Panc1 (cell line): ENCODE results near the gene GLB1L. TPM values are rescaled to one million over a fixed set of nuclear protein-coding genes. Genes with fewer than 3 reads are reported as not detected.

Experiments used
- ATAC-seq: fragments of 200-7000 bp; cut with Tn5 transposase; 2 replicates; pipeline ENCODE4 v1.9.1; 2020; ENCODE audit warnings: mild to moderate bottlenecking, moderate library complexity
- BruUV-seq: library from RNA; stranded (reverse); fragments of 400-500 nt; replicated peaks from 2 replicates; lab custom pipeline; 2021; lab: Mats Ljungman, UMichigan
- CTCF ChIA-PET: fragments of 300-600 bp; sonication (Branson Sonifier 250); formaldehyde crosslinking; loops from one replicate; lab custom pipeline; 2022; ENCODE audit warnings: antibody characterized with exemption; lab: Charles Lee
- POLR2A ChIA-PET: fragments of 300-600 bp; sonication (Branson Sonifier 250); formaldehyde crosslinking; loops from one replicate; lab custom pipeline; 2022; ENCODE audit warnings: antibody characterized with exemption; lab: Charles Lee
- DNase-seq: peaks from one replicate; pipeline ENCODE4 v3.0.0-alpha.2; 2010; ENCODE audit warnings: low read depth, low spot score
- H3K27ac ChIP-seq: 2 replicates; pipeline ENCODE4 v1.5.1; 2011; ENCODE audit warnings: mild to moderate bottlenecking, low read length, inconsistent platforms
- H3K27me3 ChIP-seq: fragments of 200-500 bp; sonication (Bioruptor generic); 2 replicates; pipeline ENCODE4 v1.6.0; 2014; ENCODE audit warnings: low read length, inconsistent platforms; ENCODE audit not compliant: control insufficient read depth, insufficient read depth
- H3K36me3 ChIP-seq: fragments of 200-500 bp; sonication (Bioruptor generic); 2 replicates; pipeline ENCODE4 v1.5.1; 2014; ENCODE audit warnings: inconsistent platforms, mild to moderate bottlenecking, low read length, moderate library complexity; ENCODE audit not compliant: control insufficient read depth, insufficient read depth
- H3K4me1 ChIP-seq: 2 replicates; pipeline ENCODE4 v1.5.1; 2011; ENCODE audit warnings: inconsistent platforms, mild to moderate bottlenecking, low read length, moderate library complexity; ENCODE audit not compliant: control insufficient read depth, insufficient read depth
- H3K4me3 ChIP-seq, 2 experiments: 2 replicates each; pipeline ENCODE4 v1.5.1; 2011 to 2012; ENCODE audit warnings: low read depth in 2 of 2, low read length in 2 of 2, mild to moderate bottlenecking in 2 of 2, inconsistent platforms in 1 of 2, moderate library complexity in 1 of 2
- H3K9me3 ChIP-seq: fragments of 200-500 bp; sonication (Bioruptor generic); 2 replicates; pipeline ENCODE4 v1.5.1; 2014; ENCODE audit warnings: low read depth, mild to moderate bottlenecking, inconsistent platforms, low read length, moderate library complexity; ENCODE audit not compliant: control insufficient read depth, insufficient read depth
- POLR2AphosphoS5 ChIP-seq: IDR thresholded peaks from 2 replicates; pipeline ENCODE4 v1.6.1; 2012; ENCODE audit warnings: mild to moderate bottlenecking, low read depth, low read length, moderate library complexity
- SIN3A ChIP-seq: IDR thresholded peaks from 2 replicates; pipeline ENCODE4 v1.6.1; 2012; ENCODE audit warnings: low read depth, mild to moderate bottlenecking, low read length, moderate library complexity, borderline replicate concordance; ENCODE audit not compliant: insufficient read depth
- TCF7L2 ChIP-seq: IDR thresholded peaks from 2 replicates; pipeline ENCODE4 v1.6.1; 2011; ENCODE audit warnings: mild to moderate bottlenecking, low read depth, low read length, inconsistent platforms
- in situ Hi-C: cut with HindIII; loops from 2 replicates; pipeline ENCODE4 v1.10.0; 2016; ENCODE audit warnings: low sequenced_read_pairs, low pct_unique_long_range_greater_than_20kb
- intact Hi-C: fragments of 100-400 bp; cut with micrococcal nuclease; formaldehyde crosslinking; loops from one replicate; pipeline ENCODE4 v1.10.0; 2022; ENCODE audit not compliant: unreplicated experiment
- total RNA-seq: library from RNA; stranded (reverse); gene quantifications from one replicate; pipeline ENCODE4 v1.2.1, GENCODE V29; 2021; ENCODE audit not compliant: unreplicated experiment
- TF ChIP-seq, protein P1 (sequence below): fragments of 450-650 bp; IDR thresholded peaks from 2 replicates; pipeline ENCODE4 v1.5.1; 2017; ENCODE audit warnings: mild to moderate bottlenecking
- TF ChIP-seq, protein P2 (sequence below), 2 experiments: IDR thresholded peaks; 2 replicates each; pipeline ENCODE4 v1.6.1; 2011 to 2012; ENCODE audit warnings: low read depth in 2 of 2, control low read depth in 1 of 2, low read length in 1 of 2, mild to moderate bottlenecking in 1 of 2, moderate library complexity in 1 of 2; ENCODE audit not compliant: insufficient read depth in 1 of 2

The GLB1L gene
- total RNA-seq, 1 experiment from 2014 or later, result 8.1 TPM

DNA sequence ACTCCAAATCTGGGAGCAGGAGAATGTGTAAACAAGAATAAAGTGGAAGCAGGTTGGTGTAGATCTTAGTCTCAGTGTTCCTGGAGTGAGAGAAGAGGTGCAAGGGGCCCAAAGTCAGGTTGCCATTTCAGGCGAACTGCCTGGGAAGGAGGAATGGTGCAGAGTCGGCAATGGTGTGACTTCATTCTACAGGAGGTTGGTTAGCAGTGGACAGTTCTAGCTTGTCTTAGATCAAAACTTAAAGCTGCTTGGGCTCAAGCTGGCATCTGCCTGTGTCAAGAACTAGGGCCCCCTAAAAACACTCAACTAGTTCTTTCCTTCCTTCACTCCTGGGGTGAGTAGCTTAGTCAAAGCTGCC is 3.6 kb upstream of the GLB1L start:
- in situ Hi-C loops (no loop called here), intact Hi-C loops (no loop called here)
- H3K36me3 ChIP-seq, result no peaks in the 10 kb centered on the region; the same call in 1 of the 2 replicates
- no peaks in the 10 kb centered on the region for H3K27me3 ChIP-seq
- BruUV-seq, result no TSS peak
- ATAC-seq (no peak), DNase-seq (no peak)
- no peak overlapping the region for H3K4me3 ChIP-seq
- ChIA-PET CTCF (interaction anchor here (0.8 to 1.1 kb wide), 2 partner anchors 31 to 46 kb away, joined by 3 to 6 read pairs; no protein-coding TSS in a partner anchor), POLR2A (interaction anchor here (0.7 kb wide), 1 partner anchor 30 kb away, joined by 3 read pairs; no protein-coding TSS in a partner anchor)
- TF ChIP-seq, protein P1, sequence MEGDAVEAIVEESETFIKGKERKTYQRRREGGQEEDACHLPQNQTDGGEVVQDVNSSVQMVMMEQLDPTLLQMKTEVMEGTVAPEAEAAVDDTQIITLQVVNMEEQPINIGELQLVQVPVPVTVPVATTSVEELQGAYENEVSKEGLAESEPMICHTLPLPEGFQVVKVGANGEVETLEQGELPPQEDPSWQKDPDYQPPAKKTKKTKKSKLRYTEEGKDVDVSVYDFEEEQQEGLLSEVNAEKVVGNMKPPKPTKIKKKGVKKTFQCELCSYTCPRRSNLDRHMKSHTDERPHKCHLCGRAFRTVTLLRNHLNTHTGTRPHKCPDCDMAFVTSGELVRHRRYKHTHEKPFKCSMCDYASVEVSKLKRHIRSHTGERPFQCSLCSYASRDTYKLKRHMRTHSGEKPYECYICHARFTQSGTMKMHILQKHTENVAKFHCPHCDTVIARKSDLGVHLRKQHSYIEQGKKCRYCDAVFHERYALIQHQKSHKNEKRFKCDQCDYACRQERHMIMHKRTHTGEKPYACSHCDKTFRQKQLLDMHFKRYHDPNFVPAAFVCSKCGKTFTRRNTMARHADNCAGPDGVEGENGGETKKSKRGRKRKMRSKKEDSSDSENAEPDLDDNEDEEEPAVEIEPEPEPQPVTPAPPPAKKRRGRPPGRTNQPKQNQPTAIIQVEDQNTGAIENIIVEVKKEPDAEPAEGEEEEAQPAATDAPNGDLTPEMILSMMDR, result no peak
- no peak for TF ChIP-seq SIN3A
- no peak for TF ChIP-seq TCF7L2
- TF ChIP-seq POLR2AphosphoS5, result no peak
- TF ChIP-seq, protein P2, sequence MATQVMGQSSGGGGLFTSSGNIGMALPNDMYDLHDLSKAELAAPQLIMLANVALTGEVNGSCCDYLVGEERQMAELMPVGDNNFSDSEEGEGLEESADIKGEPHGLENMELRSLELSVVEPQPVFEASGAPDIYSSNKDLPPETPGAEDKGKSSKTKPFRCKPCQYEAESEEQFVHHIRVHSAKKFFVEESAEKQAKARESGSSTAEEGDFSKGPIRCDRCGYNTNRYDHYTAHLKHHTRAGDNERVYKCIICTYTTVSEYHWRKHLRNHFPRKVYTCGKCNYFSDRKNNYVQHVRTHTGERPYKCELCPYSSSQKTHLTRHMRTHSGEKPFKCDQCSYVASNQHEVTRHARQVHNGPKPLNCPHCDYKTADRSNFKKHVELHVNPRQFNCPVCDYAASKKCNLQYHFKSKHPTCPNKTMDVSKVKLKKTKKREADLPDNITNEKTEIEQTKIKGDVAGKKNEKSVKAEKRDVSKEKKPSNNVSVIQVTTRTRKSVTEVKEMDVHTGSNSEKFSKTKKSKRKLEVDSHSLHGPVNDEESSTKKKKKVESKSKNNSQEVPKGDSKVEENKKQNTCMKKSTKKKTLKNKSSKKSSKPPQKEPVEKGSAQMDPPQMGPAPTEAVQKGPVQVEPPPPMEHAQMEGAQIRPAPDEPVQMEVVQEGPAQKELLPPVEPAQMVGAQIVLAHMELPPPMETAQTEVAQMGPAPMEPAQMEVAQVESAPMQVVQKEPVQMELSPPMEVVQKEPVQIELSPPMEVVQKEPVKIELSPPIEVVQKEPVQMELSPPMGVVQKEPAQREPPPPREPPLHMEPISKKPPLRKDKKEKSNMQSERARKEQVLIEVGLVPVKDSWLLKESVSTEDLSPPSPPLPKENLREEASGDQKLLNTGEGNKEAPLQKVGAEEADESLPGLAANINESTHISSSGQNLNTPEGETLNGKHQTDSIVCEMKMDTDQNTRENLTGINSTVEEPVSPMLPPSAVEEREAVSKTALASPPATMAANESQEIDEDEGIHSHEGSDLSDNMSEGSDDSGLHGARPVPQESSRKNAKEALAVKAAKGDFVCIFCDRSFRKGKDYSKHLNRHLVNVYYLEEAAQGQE (IDR thresholded peaks at IDR 0.05; ENCODE audit: insufficient read depth in 1 of 2, low read depth in 2 of 2, low read length in 1 of 2), result no peak
- H3K27ac ChIP-seq, result peak overlapping the region; percentile 65
- H3K4me1 ChIP-seq, result peaks cover 51% of the 10 kb centered on the region
- no peaks in the 10 kb centered on the region for H3K9me3 ChIP-seq

DNA sequence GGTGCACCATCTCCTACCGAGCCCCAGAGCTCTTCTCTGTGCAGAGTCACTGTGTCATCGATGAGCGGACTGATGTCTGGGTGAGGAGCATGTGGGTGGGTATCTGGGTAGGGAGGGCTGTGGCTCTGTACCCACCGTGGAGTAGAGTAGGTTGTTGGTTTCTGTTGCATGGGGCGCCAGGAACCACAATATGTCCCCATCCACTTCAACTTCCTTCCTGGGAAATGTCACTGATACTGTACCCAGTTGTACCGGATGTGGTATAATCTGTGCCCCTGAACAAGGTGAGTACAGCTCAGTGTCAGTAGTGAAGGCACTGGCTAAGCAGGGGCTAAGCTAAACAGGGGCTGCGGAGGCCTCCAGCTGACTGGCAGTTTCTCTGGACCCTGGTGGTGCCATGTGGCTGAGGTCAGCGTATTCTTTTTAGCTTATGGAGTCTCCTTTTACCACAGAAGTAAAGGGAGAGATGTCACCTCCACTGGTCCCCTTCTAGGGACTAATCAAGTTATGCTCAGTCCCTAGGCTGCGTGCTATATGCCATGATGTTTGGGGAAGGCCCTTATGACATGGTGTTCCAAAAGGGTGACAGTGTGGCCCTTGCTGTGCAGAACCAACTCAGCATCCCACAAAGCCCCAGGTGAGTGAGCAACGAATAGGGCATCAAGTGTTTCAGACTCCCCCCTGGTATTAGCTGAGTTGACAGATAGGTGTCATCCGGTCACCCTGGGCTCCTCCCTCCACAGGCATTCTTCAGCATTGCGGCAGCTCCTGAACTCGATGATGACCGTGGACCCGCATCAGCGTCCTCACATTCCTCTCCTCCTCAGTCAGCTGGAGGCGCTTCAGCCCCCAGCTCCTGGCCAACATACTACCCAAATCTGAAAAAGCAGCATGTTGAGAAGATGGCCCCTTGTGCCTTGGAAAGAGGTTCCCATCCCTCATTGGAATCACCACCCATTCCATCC is 2.7 kb upstream of the GLB1L start:
- H3K27ac ChIP-seq, result no peak overlapping the region
- H3K4me1 ChIP-seq, result peaks cover 45% of the 10 kb centered on the region
- no peak for ATAC-seq
- H3K4me3 ChIP-seq, result no peak overlapping the region
- DNase-seq, result no peak
- ChIA-PET POLR2A (interaction anchor here (0.7 kb wide), 1 partner anchor 29 kb away, joined by 3 read pairs; no protein-coding TSS in a partner anchor), CTCF (interaction anchor here (0.8 kb wide), 1 partner anchor 47 kb away, joined by 3 read pairs; no protein-coding TSS in a partner anchor)
- in situ Hi-C loops, result no loop called here
- TF ChIP-seq, protein P2 (IDR thresholded peaks at IDR 0.05; ENCODE audit: insufficient read depth in 1 of 2, low read depth in 2 of 2, low read length in 1 of 2), result no peak
- TF ChIP-seq SIN3A (no peak), TCF7L2 (no peak), POLR2AphosphoS5 (no peak)
- TF ChIP-seq, protein P1, result no peak
- no peaks in the 10 kb centered on the region for H3K27me3 ChIP-seq
- no peaks in the 10 kb centered on the region for H3K9me3 ChIP-seq
- intact Hi-C loops, result no loop called here
- BruUV-seq, result no TSS peak
- no peaks in the 10 kb centered on the region; the same call in 1 of the 2 replicates for H3K36me3 ChIP-seq
